ENCODE measurements around the gene ZSCAN16. TPM values are rescaled to one million over a fixed set of nuclear protein-coding genes. Genes with fewer than 3 reads are reported as not detected.

Gene ZSCAN16
- total and polyA plus RNA-seq, 9 of the 15 experiments (the other 6 are each of a cell fraction or from before 2014, with no cell fraction given) = 0.08 TPM; not detected in 8

DNA sequence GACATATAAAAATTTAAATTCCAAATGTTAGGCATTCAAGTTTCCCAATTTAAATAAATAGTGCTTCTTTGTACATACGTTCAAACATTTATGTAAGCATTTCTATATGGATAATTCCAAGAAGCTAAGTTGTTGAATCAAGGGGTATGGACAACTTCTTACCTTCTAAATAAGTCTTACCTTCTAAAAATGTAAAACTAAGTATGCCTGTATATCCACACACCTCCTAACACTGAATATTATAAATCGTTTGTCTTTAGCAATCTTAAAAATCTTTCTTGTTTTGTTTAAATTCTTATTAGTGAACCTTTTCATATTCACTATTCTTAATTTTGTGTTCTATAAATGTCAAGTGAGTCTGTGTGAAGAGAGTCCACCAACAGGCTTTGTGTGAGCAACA, 2.5 kb upstream of the ZSCAN16 start:
- Histone ChIP-seq H3K4me1 (replicated peaks in 1 of 2; ENCODE audit: control insufficient read depth in 2 of 2, insufficient read depth in 2 of 2, low read length in 2 of 2) (peaks cover 0 to 4% of the 10 kb centered on the region in 2 experiments; a peak in 2 of 5 replicates), H3K79me2 (ENCODE audit: control insufficient read depth, insufficient read depth, low read length) (peaks cover 24% of the 10 kb centered on the region), H3K9me3 (replicated peaks; ENCODE audit: control insufficient read depth, insufficient read depth, low read depth, low read length) (no peaks in the 10 kb centered on the region), H3K36me3 (ENCODE audit: control insufficient read depth, insufficient read depth, low read length) (peaks cover 95% of the 10 kb centered on the region), H3K4me2 (ENCODE audit: insufficient read depth, low read length) (no peak overlapping the region), H3K9me1 (ENCODE audit: control insufficient read depth, insufficient read depth, low read length) (no peaks in the 10 kb centered on the region), H3K4me3 (no peak overlapping the region), H3K27me3 (ENCODE audit: control insufficient read depth in 2 of 2, insufficient read depth in 2 of 2, low read length in 2 of 2) (no peaks in the 10 kb centered on the region), H2AFZ (ENCODE audit: low read depth, low read length) (no peak overlapping the region), H4K20me1 (replicated peaks; ENCODE audit: control insufficient read depth, insufficient read depth, low read length) (no peaks in the 10 kb centered on the region), H3K27ac (ENCODE audit: extremely low read depth, low read depth, low read length) (no peak overlapping the region), H3K9ac (ENCODE audit: insufficient read depth in 1 of 2, low read depth in 2 of 2, low read length in 2 of 2) (no peak overlapping the region)
- ChIA-PET POLR2A (no interaction called here), CTCF (ENCODE audit: low intra/inter-chr PET ratio) (no interaction called here)
- ATAC-seq (no peak), DNase-seq (ENCODE audit: extremely low read depth in 1 of 4, low spot score in 3 of 4) (no peak), FAIRE-seq (no peak)
- WGBS (ENCODE audit: insufficient coverage, low coverage, missing lambda C conversion rate) = 87% methylated on average over 2 of the region's 2 CpGs
- BruUV-seq (replicated peaks) = no TSS peak
- in situ Hi-C loops (cut with MboI) (no loop called here), intact Hi-C loops (cut with micrococcal nuclease) (no loop called here)
- TF ChIP-seq PURB (CRISPR knock-in tag; IDR thresholded peaks at IDR 0.05; ENCODE audit: low read depth) = no peak
- no peak for TF ChIP-seq ZNF165 (CRISPR knock-in tag; IDR thresholded peaks at IDR 0.05; ENCODE audit: borderline replicate concordance)
- no peak for TF ChIP-seq BRD9 (IDR thresholded peaks at IDR 0.05; ENCODE audit: low read depth, partially characterized antibody)
- TF ChIP-seq, protein P1, sequence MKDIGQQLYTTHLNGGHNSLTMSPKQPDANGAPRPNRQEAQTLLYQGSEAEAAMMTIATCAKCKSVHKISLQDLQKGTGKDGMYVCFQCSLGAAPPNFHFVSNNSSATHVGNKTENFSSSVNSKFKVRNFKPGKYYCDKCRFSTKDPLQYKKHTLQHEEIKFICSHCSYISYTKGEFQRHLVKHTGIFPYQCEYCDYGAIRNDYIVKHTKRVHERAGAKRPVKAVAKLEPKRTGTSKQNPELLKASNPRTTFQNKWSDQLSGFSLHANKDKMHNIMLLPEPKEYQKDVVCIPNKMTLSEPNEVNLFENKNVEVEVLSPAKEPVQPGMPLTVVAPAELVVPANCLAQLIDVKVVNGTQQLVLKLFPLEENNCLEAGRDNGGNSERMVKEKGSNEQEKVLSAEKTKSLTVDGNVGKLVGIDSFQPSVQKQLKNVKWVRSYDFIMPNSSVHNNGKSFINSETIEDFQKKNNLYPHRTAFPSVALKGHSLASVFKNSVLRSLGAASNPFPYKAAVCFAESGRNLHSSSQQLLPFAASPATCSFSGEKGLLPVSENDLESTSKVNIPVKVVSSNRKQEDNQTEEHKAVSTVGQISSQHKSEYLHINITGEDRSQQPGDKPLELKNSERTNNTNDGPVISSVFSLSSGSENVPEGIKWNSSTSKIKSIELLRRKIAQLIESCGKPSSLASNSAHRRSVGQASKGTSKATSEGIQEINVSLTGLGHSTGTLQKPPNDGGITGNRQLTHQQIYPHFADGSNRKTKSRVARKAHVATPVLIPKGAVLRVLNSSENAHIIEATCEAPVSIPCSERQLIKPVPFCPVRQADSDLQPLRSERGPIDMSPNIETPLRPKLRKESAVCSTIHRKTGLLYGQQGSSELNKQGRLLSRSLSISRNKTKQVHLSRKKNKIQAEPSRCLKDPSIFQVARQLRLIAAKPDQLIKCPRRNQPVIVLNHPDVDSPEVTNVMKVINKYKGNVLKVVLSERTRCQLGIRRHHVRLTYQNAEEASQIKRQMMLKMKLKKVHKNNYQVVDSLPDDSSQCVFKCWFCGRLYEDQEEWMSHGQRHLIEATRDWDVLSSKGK (CRISPR knock-in tag; IDR thresholded peaks at IDR 0.05) = no peak
- TF ChIP-seq ZNF324 (CRISPR knock-in tag; IDR thresholded peaks at IDR 0.05) = no peak
- TF ChIP-seq, protein P2, sequence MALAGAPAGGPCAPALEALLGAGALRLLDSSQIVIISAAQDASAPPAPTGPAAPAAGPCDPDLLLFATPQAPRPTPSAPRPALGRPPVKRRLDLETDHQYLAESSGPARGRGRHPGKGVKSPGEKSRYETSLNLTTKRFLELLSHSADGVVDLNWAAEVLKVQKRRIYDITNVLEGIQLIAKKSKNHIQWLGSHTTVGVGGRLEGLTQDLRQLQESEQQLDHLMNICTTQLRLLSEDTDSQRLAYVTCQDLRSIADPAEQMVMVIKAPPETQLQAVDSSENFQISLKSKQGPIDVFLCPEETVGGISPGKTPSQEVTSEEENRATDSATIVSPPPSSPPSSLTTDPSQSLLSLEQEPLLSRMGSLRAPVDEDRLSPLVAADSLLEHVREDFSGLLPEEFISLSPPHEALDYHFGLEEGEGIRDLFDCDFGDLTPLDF (CRISPR knock-in tag; IDR thresholded peaks at IDR 0.05) = no peak
- no peak for TF ChIP-seq ZNF175 (CRISPR knock-in tag; IDR thresholded peaks at IDR 0.05; ENCODE audit: low read depth)
- TF ChIP-seq ETS1 (conservative IDR thresholded peaks at IDR 0.05; ENCODE audit: control insufficient read depth, low read depth, low read length) = no peak
- no peak for TF ChIP-seq ZNF436 (CRISPR knock-in tag; IDR thresholded peaks at IDR 0.05)
- TF ChIP-seq MYC (IDR thresholded peaks at IDR 0.05; ENCODE audit: low read depth, low read length) = no peak
- TF ChIP-seq MYC (CRISPR knock-in tag; IDR thresholded peaks at IDR 0.05; ENCODE audit: borderline replicate concordance, low read depth) = no peak
- no peak for TF ChIP-seq EGR1 (conservative IDR thresholded peaks at IDR 0.05)
- no peak for TF ChIP-seq LCOR (CRISPR knock-in tag; IDR thresholded peaks at IDR 0.05)
- no peak for TF ChIP-seq HDAC1 (IDR thresholded peaks at IDR 0.05)
- TF ChIP-seq PREB (CRISPR knock-in tag; IDR thresholded peaks at IDR 0.05) = no peak
- no peak for TF ChIP-seq JUN (IDR thresholded peaks at IDR 0.05; ENCODE audit: borderline replicate concordance, low read depth, low read length)
- TF ChIP-seq JUN (CRISPR knock-in tag; IDR thresholded peaks at IDR 0.05; ENCODE audit: borderline replicate concordance) = no peak
